Breast epithelium (tissue), 3 donors: ENCODE data around the gene RHEX.

Experiments used
- CTCF ChIP-seq, 3 donors: fragments of 450-650 bp; IDR thresholded peaks; one replicate each; pipeline ENCODE4 v1.5.1; 2016 to 2017; ENCODE audit warnings: antibody characterized with exemption in 3 of 3, mild to moderate bottlenecking in 3 of 3, moderate library complexity in 3 of 3
- POLR2A ChIP-seq: fragments of 450-650 bp; IDR thresholded peaks from one replicate; pipeline ENCODE4 v1.6.1; 2016; ENCODE audit warnings: antibody characterized with exemption, mild to moderate bottlenecking, moderate library complexity
- POLR2AphosphoS5 ChIP-seq, 3 donors: sonication (generic); formaldehyde crosslinking; IDR thresholded peaks; one replicate each; pipeline ENCODE4 v1.6.1; 2017; ENCODE audit warnings: antibody characterized with exemption in 3 of 3

GRCh38 chr1:206029484-206029883, 23.5 kb upstream of the RHEX start:
- TF ChIP-seq CTCF (IDR thresholded peaks at IDR 0.05) (no peak), POLR2AphosphoS5 (IDR thresholded peaks at IDR 0.05) (peak; percentile 31 to 67 (median 50)), POLR2A (no peak)
